Thoracic aorta (tissue), 2 donors: ENCODE results near the gene IL18BP. TPM values are rescaled to one million over a fixed set of nuclear protein-coding genes. Genes with fewer than 3 reads are reported as not detected.

Experiments used
- ATAC-seq: fragments of 150-250 bp; one replicate; pipeline ENCODE4 v1.8.0; 2017; ENCODE audit warnings: low read depth; ENCODE audit not compliant: insufficient number of reproducible peaks, low FRiP score
- DNase-seq: peaks from one replicate; pipeline ENCODE4 v3.0.0-alpha.2; 2020; ENCODE audit warnings: low spot score
- H3K27ac ChIP-seq, 2 donors: fragments of 200-600 bp; sonication (generic); 1 replicate in 1 of 2; 2 replicates in 1 of 2; pipeline ENCODE4 v1.5.1; 2016; ENCODE audit warnings: mild to moderate bottlenecking in 2 of 2, moderate library complexity in 2 of 2
- H3K27me3 ChIP-seq: fragments of 200-600 bp; sonication (generic); replicated peaks from 2 replicates; pipeline ENCODE4 v1.6.0; 2016; ENCODE audit warnings: mild to moderate bottlenecking; ENCODE audit not compliant: insufficient read depth
- H3K36me3 ChIP-seq: fragments of 200-600 bp; sonication (generic); one replicate; pipeline ENCODE4 v1.5.1; 2016
- H3K4me1 ChIP-seq, 2 donors: fragments of 200-600 bp; sonication (generic); 1 replicate in 1 of 2; 2 replicates in 1 of 2; pipeline versions ENCODE4 v1.5.1 to v1.6.0; 2016; ENCODE audit warnings: low read depth in 2 of 2, mild to moderate bottlenecking in 1 of 2; ENCODE audit not compliant: control insufficient read depth in 1 of 2
- H3K4me3 ChIP-seq: fragments of 200-600 bp; sonication (generic); 2 replicates; pipeline ENCODE4 v1.5.1; 2016; ENCODE audit warnings: mild to moderate bottlenecking
- H3K9me3 ChIP-seq: fragments of 200-600 bp; sonication (generic); 2 replicates; pipeline ENCODE4 v1.5.1; 2016
- CTCF ChIP-seq: fragments of 200-600 bp; sonication (generic); IDR thresholded peaks from one replicate; pipeline ENCODE4 v1.5.1; 2019; ENCODE audit warnings: antibody characterized with exemption
- total RNA-seq, 2 donors: library from RNA; depleted of rRNA; stranded (reverse); fragments of >200 nt; gene quantifications; one replicate each; pipeline versions ENCODE4 v1.1.0 to v1.2.3, GENCODE V29; 2016

The IL18BP gene
- total RNA-seq, 2 donors from 2014 or later: 20.2 to 32.2 TPM

- DNase-seq (no peak), ATAC-seq (no peak)
- Histone ChIP-seq H3K4me1 (peaks cover 16 to 42% of the 10 kb centered on the region in 2 donors), H3K27ac (peak overlapping the region; percentile 29 to 32), H3K27me3 (no peaks in the 10 kb centered on the region), H3K4me3 (no peak overlapping the region), H3K36me3 (peaks cover 55% of the 10 kb centered on the region), H3K9me3 (no peaks in the 10 kb centered on the region)
- TF ChIP-seq CTCF: no peak
Measured at GRCh38 chr11:72026090-72026489, 27.4 kb downstream of the IL18BP start.

GRCh38 chr11:72030472-72031045 lies 31.9 kb downstream of the IL18BP start:
- H3K27ac ChIP-seq: no peak overlapping the region

GRCh38 chr11:72036687-72037086 lies 38.0 kb downstream of the IL18BP start:
- no peak for TF ChIP-seq CTCF
- Histone ChIP-seq H3K4me1 (peaks cover 36 to 66% of the 10 kb centered on the region in 2 donors), H3K4me3 (no peak overlapping the region), H3K9me3 (no peaks in the 10 kb centered on the region), H3K27ac (no peak overlapping the region), H3K36me3 (peaks cover 11% of the 10 kb centered on the region), H3K27me3 (no peaks in the 10 kb centered on the region)
- no peak for ATAC-seq
- DNase-seq: no peak

More at GRCh38 chr11:72030472-72031045, 31.9 kb downstream of the IL18BP start:
- TF ChIP-seq CTCF: no peak
- no peak overlapping the region for H3K4me3 ChIP-seq
- peaks cover 29% of the 10 kb centered on the region for H3K36me3 ChIP-seq
- DNase-seq: no peak
- H3K9me3 ChIP-seq: no peaks in the 10 kb centered on the region
- no peaks in the 10 kb centered on the region for H3K27me3 ChIP-seq
- peaks cover 25 to 60% of the 10 kb centered on the region in 2 donors for H3K4me1 ChIP-seq
- ATAC-seq: no peak

- Histone ChIP-seq H3K4me3 (peak overlapping the region; percentile 75), H3K9me3 (no peaks in the 10 kb centered on the region), H3K27me3 (no peaks in the 10 kb centered on the region), H3K36me3 (peaks cover 11% of the 10 kb centered on the region), H3K4me1 (peaks cover 38 to 67% of the 10 kb centered on the region in 2 donors), H3K27ac (peak overlapping the region; percentile 93 to 94)
- ATAC-seq: no peak
- DNase-seq: no peak
- TF ChIP-seq CTCF: no peak
Measured at GRCh38 chr11:72037554-72038311, 39.0 kb downstream of the IL18BP start.

GRCh38 chr11:72038491-72038890 lies 39.8 kb downstream of the IL18BP start:
- H3K27ac ChIP-seq: peak overlapping the region; percentile 93 to 94
- ATAC-seq (no peak), DNase-seq (no peak)
- H3K4me3 ChIP-seq: peak overlapping the region; percentile 75
- H3K27me3 ChIP-seq: no peaks in the 10 kb centered on the region
- peaks cover 40 to 71% of the 10 kb centered on the region in 2 donors for H3K4me1 ChIP-seq
- H3K36me3 ChIP-seq: peaks cover 11% of the 10 kb centered on the region
- H3K9me3 ChIP-seq: no peaks in the 10 kb centered on the region
- no peak for TF ChIP-seq CTCF
